Fibroblast of gingiva (primary cell): Measurements from ENCODE around the gene RPP25L.

ENCODE experiments used
- DNase-seq: peaks from one replicate; pipeline ENCODE4 v3.0.0-alpha.2; 2011; ENCODE audit warnings: low read depth

The RPP25L gene

GRCh38 chr9:34568774-34569173 is 43.1 kb downstream of the RPP25L start:
- no peak for DNase-seq

- no peak for DNase-seq
Measured at GRCh38 chr9:34568133-34568532, 43.8 kb downstream of the RPP25L start.

GRCh38 chr9:34566972-34567371 is 44.9 kb downstream of the RPP25L start:
- DNase-seq, result no peak

GRCh38 chr9:34566322-34566721 is 45.6 kb downstream of the RPP25L start:
- DNase-seq, result no peak

GRCh38 chr9:34565856-34566255 is 46.0 kb downstream of the RPP25L start:
- no peak for DNase-seq

- no peak for DNase-seq
Measured at GRCh38 chr9:34564617-34565016, 47.3 kb downstream of the RPP25L start.

GRCh38 chr9:34563262-34563661 is 48.6 kb downstream of the RPP25L start:
- no peak for DNase-seq

GRCh38 chr9:34562135-34562745 is 49.7 kb downstream of the RPP25L start:
- no peak for DNase-seq

- DNase-seq, result no peak
Measured at GRCh38 chr9:34560599-34561214, 51.2 kb downstream of the RPP25L start.
